HG03520 (cell line): ENCODE measurements around the gene CREG2.

ENCODE experiments used
- ATAC-seq: cut with Tn5 transposase; IDR thresholded peaks from one replicate; pipeline ENCODE4 v1.9.1; 2021; ENCODE audit warnings: mild to moderate bottlenecking, moderate library complexity; ENCODE audit not compliant: unreplicated experiment

CREG2 gene, protein sequence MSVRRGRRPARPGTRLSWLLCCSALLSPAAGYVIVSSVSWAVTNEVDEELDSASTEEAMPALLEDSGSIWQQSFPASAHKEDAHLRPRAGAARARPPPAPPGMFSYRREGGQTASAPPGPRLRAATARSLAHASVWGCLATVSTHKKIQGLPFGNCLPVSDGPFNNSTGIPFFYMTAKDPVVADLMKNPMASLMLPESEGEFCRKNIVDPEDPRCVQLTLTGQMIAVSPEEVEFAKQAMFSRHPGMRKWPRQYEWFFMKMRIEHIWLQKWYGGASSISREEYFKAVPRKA

DNA sequence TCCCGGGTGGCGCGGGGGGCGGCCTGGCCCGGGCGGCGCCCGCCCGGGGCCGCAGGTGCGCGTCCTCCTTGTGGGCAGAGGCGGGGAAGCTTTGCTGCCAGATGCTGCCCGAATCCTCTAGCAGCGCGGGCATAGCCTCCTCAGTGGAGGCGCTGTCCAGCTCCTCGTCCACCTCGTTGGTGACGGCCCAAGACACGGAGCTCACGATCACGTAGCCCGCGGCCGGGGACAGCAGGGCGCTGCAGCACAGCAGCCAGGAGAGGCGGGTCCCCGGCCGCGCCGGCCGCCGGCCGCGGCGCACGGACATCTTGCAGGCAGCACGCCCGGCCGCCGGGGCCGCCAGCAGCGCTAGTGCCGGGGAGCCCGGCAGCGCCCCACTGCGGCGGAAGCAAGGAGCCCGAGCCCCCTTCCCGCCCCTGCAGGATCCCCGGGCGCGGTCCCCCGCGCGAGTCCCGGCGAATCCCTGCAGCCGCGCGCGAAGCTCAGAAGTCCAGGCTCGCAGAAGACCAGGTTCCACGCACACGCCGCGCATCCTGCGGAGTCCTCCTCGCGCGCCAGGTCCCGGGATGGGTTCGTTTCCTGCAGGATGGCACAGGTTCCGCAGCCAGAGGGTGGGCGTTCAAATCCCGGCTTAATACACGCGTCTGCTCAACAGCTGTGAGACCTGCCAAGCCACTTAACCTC is at the start of gene CREG2:
Gene CREG2, minus strand, starts transcription at position 353 of the 684 bp plus-strand sequence. Its CDS starts 46 bp downstream, at position 307.
- no peak for ATAC-seq

DNA sequence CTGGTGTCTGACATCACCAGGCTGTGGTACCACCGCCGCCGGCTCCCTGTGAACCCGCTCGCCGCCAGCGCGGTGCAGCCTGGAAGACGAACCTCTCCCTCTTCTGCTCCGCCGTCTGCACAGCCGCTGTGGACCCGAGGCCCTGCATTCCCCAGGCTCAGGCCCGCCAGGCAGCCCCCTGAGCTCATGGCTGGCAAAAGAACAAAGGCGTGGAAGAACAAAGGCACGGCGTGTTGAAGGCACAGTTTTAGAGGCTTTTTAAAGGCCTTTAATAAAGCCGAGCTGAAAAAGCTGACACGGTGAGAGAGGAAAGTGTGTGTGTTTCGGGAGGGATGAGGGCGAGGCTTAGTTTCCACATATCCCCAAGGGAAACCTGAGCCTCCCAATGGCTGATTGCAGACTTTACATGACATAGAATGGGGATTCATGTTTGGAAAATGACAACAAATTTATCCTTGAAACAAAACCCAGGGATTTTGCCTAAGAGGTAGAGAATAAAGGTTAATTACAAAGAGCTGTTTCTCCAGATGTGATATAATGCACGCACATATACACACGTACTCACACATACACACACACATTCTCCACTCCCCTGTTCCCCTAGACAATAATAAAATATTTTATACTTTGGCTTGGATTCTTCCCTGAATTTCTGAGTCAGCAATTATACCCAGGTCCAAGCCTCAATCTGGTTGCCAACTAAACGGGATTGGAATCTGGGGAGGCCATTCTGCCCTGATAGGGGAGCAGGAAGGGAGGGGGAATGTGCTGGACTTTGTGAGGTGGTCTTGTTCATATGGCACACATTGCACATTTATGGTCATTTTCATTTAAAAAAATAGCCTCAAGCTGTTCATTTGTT is 47.9 kb upstream of the CREG2 start:
- ATAC-seq: no peak

DNA sequence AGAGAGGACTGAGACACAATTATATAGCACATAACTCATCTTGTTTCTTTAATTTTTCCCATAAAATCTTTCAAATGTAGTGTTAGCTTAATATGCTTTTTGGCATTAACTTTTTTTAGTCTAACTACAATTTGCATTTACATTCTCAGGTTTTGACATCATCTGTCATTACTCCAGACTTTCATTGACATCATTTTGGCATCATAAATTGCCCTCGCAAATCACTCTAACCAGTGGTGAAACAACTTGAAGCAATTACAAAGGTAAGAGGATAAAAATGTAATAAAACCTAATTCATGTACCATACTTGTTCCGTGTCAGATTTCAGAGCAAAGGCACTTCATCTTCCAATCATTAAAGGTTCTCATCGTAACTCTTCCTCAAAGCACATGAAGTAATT is 46.2 kb upstream of the CREG2 start:
- ATAC-seq: no peak

DNA sequence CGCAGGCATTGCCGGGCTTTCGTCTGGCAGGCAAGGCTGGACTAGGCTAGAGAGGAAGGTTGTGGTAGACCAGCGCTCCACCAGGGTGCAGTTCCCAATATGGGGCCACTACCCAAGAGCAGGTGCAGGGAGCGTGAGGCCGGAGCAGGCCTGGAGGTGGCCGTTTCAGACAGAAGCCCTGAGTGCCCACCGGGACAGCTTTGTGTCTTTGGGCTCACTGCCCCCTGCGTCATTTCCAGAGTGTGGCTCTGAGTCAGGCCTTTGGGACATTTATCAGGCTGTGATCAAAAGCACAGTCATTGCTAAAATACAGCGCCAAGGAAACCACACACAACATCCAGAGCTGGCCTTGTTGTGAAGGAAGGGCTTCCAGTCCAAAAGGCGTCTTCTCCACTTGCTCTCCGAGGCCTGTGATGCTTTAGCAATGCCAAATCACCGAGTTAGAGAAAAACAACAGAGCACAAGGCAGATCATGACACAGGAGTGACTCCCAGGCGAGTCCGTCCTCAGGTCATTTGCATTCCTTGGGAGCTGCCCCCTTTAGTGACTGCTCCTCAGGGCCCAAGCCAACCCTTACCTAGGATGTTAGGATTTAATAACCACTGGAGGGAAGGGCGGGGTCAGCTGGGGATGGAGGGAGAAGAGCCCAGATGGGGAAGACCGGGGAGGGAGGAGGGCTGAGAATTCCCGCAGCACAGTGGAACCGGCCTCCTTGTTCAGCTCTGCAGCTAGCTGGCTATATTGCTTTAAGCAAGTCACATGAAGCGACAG is 45.3 kb upstream of the CREG2 start:
- ATAC-seq: no peak

DNA sequence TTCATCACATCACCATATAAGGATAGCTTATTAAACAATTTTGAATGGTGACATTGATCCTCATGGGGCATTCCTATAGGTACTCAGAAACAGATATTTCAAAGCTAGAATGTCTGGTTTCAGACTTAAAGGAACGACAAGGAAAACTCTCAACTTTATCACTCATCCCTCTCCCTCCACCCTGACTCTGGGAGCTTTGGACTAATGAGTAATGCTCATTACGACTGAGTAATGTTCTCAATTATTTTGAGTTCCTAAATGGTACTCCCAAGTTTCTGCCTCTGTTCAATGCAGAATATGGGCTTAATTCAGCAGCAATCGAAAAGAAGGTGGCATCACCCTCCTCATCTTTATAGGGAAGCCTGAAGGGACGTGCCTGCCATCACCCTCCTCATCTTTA is 44.2 kb upstream of the CREG2 start:
- no peak for ATAC-seq

DNA sequence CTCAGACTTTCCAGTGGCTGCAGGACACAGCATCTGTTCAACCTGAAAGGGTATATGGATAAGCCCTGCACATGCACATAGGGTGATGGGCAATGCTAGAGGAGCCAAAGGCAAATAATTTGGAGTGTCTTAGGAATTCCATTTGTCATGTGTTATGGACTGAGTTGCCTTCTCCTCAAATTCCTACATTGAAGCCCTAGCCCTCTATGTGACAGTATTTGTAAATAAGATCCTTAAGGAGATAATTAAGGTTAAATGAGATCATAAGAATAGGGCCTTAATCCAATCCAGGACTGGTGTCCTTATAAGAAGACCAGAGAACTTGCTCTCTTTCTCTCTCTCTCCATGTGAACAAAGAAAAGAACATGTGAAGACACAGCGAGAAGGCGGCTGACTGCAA is 42.9 kb upstream of the CREG2 start:
- ATAC-seq: no peak

DNA sequence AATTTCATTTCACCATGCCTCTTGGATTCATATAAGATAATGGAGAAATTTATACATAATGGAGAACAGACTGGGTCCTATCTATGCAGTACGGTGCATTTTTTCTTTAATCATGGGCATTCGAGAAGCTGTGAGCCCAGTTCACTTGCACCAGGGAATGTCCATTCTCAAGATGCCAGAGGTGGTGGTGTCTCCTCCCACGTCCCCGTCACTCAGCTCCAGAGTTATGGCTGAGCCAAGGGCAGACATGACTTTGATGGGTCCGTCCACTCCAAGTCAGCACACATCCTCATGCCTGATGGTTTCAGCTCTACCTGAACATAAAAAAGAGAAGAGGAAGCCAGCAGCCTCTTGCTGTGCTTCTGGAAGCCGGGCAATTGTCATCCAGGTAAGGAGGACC is 42.1 kb upstream of the CREG2 start:
- no peak for ATAC-seq

DNA sequence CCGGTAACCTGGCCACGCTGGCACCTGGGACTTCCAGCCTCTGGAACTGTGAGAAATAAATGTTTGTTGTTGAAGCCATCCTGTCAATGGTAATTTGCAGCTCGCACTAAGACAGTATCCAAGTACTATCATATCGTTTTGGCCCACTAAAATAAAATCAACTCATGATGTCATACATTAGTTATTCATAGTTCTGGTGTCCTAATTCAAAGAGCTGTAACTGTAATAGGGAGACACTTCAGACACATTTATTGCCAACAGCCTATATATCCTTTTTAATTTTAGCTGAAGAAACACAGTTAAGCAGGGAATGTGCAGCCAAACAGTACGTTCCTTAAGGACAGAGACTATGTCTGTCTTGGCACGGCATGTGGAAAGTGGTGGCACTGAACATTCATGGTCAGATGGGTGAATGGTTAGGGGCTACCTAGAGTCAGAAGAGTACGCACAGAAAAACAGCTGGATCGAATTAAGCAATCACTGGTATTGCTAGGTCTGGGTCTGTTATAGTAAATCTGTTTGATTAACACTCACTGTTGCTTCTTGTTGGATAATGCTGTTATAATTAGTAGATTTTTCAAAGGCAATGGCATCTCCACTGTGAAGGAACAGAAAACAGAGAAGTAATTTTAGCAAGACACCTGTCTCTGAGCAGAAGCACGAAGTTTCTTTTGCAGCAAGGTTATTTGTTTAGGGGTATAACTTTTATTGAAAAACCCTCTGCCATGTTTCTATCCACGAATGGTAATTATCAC is 41.3 kb upstream of the CREG2 start:
- ATAC-seq: no peak

DNA sequence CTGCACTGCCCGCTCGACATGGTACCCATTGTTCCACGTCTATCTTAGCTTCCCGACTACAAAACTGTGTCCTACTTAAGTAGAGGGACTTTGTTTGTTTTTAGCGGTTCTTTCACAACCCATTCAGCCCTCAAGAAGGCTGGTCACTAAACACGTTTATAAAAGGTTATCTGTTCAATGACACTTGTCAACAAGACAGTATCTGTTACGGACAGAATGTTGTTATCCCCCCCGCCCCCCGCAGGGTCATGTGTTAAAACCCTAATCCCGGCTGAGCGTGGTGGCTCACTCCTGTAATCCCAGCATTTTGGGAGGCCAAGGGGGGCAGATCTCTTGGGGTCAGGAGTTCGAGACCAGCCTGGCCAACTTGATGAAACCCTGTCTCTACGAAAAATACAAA is 40.4 kb upstream of the CREG2 start:
- ATAC-seq: no peak

DNA sequence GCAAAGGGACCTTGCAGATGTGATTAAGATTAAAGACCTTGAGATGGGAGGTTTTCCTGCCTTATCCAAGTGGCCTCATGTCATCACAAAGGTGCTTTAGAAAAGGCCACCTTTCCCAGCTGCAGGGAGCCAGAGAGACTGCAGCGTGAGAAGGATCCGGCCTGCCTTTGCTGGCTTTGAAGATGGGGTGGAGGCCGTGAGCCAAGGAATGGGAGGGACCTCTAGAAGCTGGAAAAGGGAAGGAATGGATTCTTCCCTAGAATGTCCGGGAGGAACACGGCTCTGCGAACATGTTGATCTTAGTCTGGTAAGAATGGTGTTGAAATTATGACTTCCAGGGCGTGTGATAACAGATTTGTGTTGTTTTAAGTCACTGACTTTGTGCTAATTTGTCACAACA is 39.9 kb upstream of the CREG2 start:
- no peak for ATAC-seq

DNA sequence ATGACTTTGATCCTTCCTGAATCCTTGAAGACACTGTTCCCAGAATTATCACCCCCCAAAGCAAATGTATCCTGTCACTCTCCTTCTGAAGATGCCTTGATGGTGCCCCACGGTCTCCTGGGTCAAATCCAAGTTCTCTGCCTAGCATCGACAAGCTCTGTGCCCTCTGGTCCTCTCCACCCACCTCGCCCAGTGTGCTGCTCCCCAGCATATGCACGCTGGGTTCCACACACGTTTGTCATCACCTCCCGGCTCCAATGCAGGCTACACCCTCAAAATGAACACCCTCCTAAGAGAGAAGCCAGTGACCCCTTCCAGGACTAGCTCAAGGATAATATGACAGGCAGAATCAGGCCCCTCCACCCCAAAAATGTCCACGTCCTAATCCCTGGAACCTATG is 39.5 kb upstream of the CREG2 start:
- no peak for ATAC-seq

DNA sequence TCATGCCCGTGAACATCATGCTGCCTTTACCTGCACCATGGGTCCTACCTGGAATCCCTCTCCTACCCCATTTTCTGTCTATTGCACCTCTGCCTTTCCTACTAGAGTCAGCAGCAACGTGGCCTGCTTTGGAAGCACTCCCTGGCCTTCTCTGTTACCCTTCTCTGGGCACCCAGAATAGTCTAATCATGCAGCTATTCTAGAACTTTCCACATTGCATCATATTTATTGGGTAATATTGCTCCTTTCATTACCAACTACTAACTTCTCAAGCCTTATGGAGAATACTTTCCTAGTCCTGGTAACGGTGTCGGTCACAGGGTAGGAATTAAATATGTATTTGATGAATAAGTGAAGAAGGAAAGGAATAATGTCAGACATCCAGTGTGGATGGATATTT is 33.3 kb upstream of the CREG2 start:
- no peak for ATAC-seq

DNA sequence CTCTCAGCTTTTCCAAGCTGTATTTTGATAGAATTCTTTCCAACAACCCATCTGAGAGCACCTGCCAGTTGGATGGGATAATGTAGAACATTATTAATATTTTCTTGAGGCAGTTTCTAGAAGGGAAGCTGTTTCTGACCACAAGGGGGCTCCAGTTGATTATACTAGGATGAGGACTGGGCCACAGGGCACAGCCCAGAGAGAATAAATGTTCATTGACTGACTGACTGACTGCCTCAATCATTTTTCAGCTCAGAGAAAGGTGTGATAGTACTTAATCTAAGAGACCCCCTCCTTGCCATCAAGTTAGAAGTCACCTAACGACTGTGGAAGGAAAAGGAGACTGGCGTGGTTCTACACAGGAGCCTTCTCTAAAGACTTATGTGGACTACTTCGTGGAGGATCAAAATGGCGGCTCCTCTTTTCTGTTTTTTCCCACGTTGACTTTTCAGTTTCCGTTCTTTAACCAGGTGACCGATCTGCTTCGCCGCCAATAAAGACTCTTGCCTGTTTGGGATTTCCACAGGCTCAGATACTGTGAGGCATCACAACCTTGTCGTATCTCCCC is 31.9 kb upstream of the CREG2 start:
- no peak for ATAC-seq

DNA sequence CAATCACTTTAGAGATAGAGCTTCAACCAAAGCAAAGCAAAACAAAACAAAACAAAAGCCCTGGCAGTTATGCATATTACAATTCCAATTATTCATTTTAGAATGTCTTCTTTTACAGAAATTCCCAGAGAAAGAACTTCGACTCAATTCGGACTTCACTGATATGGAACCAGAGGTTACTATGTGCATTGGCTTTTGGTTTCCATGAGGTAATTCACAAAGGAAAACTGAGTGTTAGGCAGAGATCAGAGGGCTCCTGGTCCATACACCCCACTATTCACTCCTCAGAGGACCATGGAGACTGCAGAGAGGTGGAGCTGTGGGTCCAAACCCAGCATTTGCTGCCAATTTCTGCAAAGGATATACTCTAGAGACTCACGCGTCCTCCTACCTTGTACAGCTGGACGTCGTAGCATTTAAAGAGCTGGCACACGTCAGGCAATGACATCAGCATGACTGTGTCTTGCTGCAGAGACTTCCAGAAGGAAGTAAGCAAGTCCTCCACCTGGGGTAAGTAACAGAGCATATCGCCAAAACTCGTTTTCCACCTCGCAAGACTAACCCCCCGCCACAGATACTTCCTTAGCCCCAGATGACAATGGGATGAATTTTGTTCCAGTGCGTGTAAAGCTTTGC is 31.3 kb upstream of the CREG2 start:
- no peak for ATAC-seq

DNA sequence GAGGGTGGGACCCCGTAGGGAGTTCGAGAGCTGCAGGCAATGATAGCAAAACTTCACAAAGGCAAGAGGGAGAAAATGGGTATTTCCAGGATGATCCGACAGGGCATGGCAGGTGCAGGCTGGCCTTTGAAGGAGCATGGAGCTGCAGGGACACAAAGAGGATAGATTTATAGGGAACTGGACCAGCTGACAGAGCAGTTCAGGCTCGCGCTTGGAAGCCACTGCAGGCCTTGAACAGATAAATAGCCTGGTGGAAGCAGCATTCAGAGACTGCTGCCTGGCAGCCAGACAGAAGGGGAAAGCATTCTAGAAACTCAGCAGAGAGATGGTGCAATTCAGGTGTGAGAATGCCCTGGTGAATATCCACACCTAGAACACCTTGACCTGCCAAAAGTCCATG is 29.3 kb upstream of the CREG2 start:
- no peak for ATAC-seq

DNA sequence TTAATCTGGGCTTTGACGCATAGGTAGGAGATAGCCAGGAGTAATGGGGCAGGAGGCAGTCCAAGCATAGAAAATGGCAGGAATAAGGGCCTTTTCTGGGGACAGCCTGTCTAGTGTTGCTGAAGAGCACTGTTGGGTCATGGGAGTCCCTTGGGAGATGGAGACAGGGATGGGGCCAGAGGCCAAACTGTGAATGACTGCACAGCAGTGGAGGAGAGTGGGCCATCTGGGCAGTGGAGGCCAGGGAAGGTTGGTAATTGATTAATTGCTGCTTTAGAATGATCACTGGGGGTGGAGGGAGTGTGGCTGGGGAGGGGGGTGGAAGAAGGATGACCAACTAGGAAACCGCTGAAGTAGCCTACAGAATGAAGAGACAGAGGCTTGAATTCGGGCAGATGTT is 28.6 kb upstream of the CREG2 start:
- ATAC-seq: no peak

DNA sequence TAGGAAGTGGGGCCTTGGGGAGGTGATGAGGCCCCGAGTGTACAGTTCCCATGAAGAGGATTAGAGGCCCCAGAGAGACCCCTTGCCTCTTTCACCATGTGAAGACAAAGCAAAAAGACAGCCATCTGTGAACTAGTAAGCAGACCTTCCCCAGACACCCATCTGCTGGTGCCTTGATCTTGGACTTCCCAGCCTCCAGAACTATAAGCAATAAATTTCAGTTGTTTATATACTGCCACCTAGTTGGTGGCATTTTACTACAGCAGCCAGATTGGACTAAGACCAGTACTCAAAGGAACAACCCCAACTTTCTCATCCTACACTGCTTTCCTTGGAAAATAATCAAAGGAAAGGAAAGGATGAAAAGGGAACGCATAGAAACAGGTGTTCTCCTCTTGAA is 27.9 kb upstream of the CREG2 start:
- no peak for ATAC-seq

DNA sequence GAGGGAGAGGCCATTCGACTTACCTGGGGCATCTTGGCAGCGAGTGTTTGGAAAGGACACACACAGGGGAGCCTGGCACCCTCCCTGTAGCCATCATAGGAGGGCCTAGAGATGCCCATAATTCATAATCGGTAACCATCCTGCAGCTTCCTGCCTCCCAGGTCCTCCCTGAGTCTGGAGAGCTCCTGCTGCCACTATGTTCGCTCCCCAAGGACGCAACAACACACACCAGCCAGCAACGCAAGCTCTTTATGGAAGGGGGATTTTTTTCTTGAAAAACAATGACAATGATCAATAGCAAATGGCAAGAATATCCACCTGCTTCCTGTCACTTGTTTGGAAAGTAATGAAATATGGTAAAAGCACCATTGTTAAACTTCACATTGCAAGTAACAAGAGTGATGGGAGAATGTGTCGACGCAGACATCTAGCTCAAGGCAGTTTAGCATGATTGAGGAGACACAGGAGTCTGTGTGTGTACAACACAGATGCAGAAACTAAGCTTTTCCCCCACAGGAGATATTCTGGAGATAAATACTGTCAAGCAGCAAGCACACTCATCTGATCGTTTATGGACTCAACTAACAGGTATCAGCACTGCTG is 24.9 kb upstream of the CREG2 start:
- no peak for ATAC-seq

DNA sequence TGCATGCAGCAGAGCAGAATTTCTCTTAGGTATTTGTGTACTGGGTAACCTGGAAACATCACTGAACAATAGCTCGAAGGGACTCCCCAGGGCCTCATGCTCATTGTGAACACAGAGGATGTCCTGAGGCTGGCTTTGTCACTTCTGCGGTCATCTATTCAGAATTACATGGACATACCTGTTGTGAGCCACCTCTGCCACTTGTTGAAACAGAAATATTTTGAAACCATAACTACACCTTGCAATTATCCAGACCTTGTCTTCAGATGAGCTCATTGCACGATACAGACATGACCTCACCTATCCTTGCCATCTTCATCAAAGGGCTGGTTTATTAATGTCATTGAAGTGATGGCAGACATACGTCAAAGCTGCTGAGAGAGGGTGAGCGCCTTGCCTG is 23.4 kb upstream of the CREG2 start:
- ATAC-seq: no peak
